GM21529 (cell line): ENCODE results near the gene KATNA1.
A peak's percentile ranks its signal among the peaks of the same experiment; 100 is the strongest.

Experiments
- ATAC-seq: cut with Tn5 transposase; IDR thresholded peaks from one replicate; pipeline ENCODE4 v1.9.1; 2021; ENCODE audit not compliant: unreplicated experiment

Gene KATNA1

GRCh38 chr6:149545258-149545753 lies 103.2 kb downstream of the KATNA1 start:
- ATAC-seq, result peak; percentile 33
